RPMI7951 (cell line): ENCODE results near the gene FGFR2. TPM values are rescaled to one million over a fixed set of nuclear protein-coding genes. Genes with fewer than 3 reads are reported as not detected.
"Not testable (repeated sequence)": the region's sequence is repeated elsewhere in the genome, so short reads cannot be mapped to it uniquely, and the experiment has no call there.

Source experiments
- DNase-seq: peaks from one replicate; pipeline ENCODE4 v3.0.0-alpha.2; 2012; ENCODE audit warnings: low read depth
- total RNA-seq: library from RNA; depleted of rRNA; stranded (reverse); fragments of >200 nt; shearing (Covaris generic); gene quantifications from 2 replicates; pipeline ENCODE4 v1.2.3, GENCODE V29; 2014

The FGFR2 gene
- total RNA-seq, 1 experiment from 2014 or later = 0.60 TPM

DNA sequence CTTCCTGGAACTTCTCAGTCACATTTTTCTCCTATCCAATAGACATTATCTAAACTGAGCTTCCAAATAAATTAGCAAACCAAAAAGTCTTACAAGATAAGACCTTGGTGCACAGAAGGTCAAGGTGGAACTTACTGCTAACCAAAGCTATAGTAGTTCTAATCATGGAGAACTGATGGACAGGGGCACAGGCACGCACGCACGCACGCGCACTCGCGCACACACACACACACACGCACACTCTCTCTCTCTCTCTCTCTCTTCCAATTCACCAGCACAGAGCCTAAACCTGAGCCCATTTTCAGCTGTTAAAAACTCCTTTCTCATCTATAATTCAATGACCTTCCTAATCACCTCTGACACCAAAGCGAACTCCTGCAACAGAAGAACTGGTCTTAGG is 7.5 kb downstream of the FGFR2 start:
- no peak for DNase-seq

DNA sequence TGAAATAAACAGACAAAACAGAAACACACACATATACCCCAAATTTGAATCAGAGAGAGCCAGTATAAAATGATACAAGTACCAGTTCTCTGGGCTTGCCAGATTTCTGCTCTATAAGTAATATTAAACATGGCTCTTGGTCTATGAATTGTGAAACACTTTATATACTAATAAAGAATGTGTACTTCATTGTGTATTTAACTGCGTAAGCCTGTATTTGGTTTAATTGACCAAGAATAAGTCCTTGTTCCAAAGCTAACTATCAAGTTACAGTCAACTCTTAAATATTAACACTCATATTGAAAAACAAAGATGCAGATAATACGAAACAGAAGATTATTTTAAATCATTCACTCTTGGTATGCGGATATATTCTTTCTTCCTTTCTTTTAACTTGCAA is 8.7 kb downstream of the FGFR2 start:
- DNase-seq = no peak

DNA sequence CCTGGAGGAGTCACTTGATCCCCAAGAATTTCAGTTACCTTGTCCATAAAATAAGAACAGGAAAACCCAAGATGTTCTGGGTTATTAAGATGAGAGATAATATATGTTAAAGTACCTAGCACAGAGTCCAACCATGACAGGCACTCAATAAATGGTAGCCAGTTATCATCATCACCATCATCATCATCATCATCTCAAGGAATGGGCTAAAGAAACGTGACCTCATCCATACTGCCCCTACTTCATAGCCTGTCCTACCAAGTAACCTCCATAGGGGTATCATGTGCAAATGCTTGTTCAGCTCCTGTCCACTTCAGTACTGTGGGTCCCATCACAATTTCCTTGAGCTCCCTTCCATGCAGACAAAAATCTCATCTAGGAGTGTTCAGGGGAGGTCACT is 14.4 kb downstream of the FGFR2 start:
- DNase-seq = no peak

DNA sequence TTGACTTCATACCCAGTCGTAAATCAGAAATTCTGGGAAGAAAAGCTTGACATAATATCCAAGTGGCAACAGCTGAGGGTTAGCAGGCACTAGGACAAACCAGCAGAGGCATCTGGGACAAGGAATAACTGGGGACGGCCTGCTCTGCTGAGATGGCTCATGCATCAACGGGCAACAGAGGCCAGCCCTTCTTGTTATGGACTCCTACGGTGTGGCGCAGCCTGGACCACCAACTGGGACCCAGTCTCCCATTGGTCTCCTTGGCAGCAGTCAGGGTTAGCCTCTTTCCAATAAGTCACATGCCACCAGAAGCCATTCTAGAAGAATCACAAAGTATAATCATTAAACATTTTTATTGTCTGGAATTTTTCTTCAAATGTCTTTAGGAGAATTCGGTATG is 15.0 kb downstream of the FGFR2 start:
- DNase-seq = no peak

DNA sequence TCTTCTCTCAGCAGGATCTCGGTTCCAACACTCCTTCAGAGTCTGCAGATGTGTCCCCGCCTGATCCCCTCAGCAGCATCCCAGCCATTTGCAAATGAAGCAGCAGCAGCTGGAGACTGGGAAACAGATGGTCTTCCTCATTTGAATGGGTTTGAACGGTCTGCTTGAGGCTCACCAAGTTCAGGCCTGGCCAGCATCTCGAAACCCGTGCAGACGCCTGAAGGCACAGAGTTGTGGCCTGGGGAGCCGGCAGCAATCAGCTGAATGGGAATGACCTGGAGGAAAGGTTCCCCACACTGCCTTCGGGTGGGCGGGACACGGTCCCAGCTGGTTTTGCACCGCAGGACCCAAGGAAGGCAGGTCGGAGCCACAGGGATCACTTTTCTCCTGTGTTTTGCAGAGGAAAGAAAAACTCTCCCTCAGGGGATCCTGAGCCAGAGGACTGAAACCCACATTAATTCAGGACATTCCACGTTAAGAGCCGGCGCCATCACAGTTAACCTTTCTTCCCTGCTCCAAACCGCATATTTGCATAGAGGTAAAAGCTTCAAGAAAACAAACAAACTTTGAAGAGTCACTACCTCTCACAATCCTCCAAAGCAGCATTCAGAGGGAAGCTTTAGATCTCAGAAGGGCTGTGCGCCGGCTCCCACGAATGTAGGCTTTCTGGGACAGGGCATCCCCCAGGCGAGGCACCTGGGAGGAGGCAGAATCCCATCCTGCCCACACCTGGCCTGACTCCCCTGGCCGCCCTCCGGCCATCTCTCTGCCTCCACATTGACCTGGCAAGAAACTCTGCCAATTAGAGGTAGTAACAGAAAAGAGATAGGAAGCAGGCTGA is 17.7 kb downstream of the FGFR2 start:
- no peak for DNase-seq

DNA sequence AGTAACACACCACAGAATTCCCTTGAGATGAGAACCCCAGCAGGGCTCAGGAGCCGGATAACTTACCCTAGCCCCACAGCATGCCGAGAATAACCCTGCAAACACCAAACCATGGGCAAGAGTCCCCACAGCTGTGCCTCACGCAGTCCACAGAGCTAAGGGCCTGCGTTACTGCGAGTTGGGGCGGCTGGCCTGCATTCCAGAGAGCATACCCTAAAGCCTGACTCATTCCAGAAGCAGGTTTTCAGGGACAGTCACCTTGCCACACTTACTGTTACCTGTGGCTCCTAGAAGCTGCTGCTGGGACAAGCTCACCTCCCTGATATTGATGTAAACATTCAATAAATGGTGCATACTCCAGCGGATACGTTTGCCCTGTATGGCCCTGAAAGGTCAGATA is 18.6 kb downstream of the FGFR2 start:
- no peak for DNase-seq

DNA sequence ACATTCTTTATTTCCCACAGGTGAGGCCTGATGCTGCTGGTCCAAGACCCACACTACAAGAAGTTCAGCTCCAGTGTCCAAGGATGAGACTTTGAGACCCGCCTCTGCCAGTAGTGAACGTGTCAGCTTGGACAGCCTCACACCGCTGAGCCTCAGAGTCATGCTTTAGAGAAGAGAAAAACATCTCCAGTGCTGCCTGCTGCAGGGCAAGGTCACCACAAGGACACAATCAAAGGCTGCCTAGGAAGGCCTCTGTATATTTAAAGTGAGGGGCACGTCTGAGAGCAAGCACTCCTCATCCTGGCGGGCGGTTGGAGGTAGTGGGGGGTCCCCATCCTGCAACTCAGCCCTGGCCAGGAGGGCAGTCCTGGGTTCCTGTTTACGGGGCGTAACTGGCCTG is 19.3 kb downstream of the FGFR2 start:
- DNase-seq = no peak

DNA sequence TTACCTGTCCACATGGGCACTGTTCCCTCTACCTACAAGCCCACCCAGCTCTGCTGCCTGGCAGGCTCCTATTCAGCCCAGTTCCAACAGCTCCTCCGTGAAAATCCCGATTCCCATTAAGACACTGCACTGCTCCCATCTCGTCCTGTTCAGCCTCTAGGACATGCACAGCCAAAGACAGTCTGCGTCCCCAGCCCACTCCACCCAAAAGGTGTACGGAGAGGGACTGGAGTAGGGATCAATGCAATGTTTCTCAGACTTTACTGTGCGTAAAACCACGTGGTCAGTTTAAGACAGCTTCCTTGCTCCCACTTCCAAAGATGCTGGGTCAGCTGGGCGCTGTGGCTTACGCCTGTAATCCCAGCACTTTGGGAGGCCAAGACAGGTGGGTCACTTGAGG is 19.9 kb downstream of the FGFR2 start:
- DNase-seq = no peak

DNA sequence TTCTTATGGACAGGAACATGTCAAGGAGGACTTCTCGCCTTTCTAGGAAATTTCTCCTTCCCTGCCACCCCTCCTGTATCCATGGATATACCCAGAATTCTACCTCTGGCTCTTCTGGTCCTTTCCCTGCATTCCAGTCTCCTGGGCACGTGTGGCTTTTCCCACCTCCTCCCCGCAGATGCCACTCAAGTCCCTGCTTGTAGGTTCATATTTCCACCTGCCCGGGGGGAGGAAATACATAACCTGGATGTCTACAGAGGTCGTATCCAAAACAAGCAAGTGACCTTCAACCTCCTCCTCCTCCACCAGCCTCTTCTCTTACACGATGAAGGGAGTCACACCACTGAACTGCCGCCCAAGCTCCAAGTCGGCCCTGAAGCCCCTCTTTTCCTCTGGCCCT is 20.7 kb downstream of the FGFR2 start:
- DNase-seq = no peak

DNA sequence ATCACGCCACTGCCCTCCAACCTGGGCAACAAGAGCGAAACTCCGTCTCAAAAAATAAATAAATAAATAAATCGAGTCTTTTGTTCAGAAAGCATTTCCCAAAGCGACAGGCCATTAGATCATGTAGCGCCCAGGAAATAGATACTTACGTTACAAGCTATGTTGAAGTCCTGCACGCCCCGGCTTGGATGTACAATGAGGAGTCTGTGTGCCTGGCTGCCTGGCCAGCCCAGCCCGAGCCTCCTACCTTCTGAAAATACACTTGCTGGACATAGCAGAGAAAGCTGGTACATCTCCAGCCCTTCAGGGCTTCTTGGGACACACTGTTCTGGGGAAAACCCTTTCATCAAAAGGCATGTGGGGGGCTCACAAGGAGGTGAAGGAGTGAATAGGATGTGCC is 22.1 kb downstream of the FGFR2 start:
- DNase-seq = no peak

DNA sequence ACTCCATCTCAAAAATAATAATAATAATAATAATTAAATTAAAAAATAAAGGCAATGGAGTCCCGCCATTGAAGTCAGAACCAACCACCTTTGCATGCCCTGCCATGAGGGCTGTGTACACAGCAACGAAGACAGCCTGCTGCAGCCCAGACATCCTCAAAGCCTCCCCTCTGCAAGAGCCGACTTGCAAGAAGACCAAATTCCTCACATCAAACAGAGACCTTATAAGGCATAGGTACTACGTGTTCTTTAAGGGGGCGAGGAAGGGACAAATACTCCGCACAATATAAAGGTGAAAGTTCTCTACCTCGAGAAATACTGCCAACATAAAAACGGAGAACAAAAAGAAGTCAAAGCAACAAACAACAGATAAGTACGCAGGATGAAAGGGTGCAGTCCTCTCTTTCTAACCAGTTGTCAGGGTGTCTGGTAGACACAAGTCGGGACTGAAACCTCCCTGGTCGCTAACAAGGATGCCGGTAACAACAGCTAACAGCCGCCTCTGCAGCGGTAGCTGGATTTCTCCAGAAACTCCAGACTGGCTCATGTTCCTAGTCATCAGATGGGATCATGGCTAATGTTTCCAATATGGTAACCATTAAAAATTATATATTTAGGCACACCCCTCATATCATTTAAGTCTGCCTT is 23.6 kb downstream of the FGFR2 start:
- DNase-seq = no peak

DNA sequence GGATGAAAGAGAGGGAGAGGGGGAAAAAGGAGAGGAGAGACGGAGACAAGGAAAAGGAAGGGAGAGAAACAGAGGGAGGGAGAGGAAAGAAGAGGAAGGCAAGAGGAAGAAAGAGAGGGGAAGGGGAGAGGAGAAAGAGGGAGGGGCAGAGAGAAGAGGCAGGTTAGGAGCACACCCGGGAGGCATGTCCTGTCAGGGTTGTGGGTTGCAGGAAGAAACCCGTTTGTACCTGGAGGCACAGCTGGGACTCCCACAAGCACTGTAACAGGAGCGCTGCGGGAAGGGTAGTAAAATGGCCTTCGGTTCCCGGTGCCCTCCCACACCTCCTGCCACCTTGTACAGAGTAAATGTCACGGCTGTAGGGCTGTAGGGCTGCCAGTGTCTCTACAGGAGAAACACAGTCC is 24.7 kb downstream of the FGFR2 start:
- DNase-seq = no peak

DNA sequence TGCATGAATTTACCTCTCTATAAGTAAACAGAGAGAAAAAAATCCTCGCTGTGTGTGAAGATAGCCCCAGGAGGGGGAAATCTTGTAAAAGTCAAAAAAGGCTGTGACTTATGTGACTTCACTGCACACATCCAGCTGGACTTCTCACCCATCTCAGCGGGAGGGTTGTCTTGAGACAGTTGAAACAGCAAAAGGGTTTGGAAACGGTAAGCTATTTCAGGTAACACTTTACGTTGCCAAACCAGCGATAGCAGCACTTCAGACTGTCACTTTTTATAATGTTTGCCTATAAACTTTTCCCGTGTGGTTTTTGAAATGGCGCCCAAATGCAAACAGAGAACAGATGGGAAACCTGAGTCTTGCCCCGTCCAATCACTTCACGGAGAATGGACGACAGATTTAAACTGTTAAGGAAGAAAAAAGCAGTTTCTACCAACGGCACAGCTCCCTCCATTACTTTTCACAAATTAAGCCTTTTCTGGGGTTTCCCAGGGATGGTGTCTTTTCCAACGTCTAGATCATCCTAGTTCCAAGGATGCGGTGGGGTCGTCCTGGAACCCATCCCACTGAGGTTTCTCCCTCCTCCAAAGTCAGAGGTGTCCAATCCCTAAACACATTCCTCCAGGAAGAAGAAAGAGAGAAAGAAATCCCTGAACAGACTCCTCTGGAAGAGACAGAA is 25.2 kb downstream of the FGFR2 start:
- no peak for DNase-seq

DNA sequence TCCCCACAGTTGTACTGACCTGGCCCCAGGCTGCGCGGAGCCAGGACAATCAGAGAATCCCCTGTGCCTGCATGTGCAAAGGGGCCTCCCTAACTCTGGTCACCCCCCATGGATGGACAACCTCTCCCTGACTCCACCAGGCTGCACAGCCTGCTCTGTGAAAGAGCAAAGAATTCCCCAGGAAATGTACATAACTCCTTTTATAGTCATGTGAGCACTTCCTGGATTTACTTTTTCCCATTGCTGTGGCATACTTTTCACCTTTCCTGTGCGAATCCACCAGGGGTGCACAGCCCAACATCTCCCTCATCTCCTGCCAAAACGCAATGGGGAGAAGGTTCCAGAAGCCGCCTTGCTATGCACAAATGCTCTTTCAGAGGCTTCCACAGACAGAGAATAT is 27.9 kb downstream of the FGFR2 start:
- no peak for DNase-seq

DNA sequence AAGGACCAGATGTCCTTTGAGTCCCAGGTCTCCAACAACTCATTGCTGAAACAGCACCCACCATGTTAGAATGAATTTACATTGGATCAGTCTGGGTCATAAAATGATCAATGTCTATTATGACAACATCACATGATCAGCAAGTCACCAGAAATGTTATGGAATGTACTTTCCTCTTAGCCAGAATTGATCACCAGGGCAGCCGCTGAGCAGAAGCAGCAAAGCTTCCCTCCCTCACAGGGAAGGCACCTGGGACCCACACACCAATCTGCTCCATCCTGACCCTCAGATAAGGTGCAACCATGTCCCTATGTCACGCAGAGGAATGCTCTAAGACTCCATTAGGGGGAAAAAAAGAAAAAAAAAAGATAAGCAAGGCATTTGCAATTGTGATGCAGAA is 30.0 kb downstream of the FGFR2 start:
- no peak for DNase-seq

DNA sequence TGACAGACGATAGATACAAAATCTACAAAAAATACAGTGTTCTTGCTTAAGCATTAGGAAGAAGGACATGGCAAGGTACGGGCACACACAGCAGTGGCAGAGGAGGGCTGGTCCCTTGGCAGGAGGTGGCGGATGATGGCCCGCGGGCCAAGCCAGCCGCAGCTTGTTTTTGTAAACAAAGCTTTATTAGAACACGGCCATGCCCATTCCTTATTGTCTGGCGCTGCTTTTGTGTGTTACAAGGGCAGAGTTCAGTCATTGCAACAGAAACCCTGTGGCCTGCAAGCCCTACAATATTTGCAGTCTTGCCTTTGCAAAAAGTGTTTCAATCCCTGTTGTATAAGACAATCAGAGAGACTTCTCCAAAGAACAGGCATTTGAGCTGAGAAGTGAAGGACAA is 30.7 kb downstream of the FGFR2 start:
- DNase-seq = no peak

DNA sequence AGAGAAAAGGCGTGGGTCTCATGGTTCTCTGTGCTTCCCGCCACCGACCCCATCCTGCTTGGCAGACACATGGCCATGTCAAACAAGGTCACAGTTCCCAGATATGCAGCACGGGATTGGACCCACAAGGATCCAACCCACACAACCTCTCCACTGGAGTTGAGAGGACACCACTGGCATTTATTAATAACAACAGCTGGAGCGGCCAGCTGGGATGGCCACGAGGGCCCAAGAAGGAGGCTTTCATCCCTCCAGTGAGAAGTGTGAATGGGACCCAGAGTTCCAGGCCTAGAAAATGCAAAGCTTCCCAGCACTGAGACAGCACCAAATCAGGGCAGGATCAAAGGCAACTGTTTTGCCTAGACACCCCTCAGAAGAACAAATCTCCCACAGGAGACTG is 31.5 kb downstream of the FGFR2 start:
- no peak for DNase-seq

DNA sequence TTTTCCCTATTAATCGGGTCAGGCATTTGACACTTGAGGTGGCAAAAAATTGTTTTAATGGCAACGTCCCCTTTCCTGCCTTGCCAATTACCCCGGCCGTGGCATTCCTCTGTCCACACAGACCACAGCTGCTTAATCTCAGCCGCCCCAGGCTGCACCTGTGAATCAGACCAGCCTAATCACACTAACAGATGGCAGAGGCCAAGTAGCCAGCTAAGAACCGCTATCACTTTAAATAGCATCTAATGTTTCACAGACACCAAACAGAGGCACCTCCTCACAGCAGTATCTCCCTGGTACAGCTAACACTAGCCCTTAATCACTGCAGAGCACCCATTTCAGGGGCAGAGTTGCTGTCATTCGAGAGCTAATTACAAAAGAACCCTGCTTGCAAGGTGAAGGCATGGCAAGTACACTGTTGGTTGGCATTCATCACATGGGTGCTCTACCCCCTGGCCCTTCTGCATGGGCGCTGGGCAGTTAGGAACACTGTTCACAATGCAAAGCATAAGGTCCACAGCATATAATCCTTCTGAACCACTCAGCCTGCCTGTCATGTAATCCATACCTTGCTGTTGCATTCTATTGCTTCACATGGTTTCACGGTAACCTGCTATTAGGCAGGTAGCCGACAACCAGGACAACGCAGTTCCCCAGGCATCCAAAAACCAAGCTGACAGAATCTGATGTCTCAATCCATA is 38.8 kb downstream of the FGFR2 start:
- no peak for DNase-seq

DNA sequence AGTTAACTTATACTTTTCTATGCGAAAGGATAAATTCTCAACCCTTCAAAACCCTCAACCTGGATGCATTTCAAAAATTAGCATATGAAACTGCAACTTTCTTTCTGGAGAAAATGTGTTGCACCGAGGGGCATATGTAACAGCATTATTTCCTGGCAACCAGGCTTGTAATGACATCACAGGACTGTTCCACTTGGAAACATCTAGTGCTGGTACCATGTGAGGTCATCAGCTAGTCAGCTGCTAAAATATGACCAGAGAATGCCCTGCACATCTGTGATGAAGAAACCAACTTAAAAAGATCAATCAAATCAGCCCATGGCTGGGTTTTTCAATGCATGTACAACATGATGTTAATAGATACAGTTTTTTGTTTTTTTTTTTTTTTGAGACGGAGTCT is 40.0 kb downstream of the FGFR2 start:
- no peak for DNase-seq

DNA sequence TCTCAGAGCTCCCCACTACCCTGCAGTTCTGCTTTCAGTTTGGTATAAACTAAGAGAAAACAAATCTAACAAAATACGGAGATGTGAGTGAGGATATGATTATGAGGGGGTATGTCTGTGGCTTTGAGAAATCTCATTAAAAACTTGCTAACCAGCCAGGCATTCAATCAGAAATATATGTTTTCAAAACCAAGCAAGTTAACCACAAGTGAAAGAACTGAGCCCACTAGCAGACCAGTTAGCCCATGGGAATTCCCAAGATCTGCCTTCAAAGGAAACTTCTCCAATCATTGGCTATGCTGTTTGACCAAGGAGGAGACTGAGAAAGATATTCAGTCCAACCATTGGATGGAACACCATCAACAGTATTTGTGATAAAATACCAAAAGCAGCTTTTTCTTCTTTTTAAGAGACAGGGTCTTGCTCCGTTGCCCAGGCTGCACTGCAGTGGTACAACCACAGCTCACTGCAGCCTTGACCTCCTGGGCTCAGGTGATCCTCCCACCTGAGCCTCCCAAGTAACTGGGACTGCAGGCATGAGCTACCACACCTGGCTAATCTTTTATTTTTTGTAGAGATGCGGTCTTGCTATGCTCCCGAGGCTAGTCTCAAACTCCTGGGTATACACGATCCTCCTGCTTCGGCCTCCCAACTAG is 41.2 kb downstream of the FGFR2 start:
- no peak for DNase-seq

DNA sequence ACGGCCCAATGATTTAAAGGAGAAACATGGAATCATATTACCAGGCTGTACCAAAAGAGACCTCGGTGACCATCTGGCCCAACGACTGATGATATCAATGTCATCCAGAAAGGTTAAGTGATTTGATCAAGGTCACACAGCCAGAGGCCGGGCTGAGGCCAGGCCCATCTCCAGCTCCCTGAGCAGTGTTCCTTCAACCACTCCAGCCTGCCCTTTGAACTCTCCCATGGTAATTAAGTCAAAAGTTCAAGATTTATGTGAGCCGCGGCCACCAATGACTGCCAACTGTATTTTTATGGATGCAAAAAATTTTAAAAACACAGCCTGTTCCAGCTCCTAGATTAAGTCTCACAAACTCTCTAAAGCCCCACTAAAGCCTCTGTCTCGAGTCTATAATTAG is 41.8 kb downstream of the FGFR2 start:
- DNase-seq = no peak

DNA sequence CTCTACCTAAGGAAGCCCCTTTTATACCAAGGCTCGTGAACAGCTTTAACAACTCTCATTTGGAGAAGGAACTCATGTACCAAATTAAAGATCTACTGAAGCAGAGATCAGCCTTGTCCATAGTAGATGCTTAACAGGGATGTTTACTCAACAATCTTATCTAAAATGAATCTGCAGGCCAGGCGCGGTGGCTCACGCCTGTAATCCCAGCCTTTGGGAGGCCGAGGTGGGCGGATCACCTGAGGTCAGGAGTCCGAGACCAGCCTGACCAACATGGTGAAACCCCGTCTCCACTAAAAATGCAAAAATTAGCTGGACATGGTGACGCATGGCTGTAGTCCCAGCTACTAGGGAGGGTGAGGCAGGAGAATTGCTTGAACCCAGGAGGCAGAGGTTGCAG is 43.3 kb downstream of the FGFR2 start:
- not testable (repeated sequence) for DNase-seq
